Bronchus fibroblast of lung (primary cell): Measurements from ENCODE around the gene IFT25. TPM values are rescaled to one million over a fixed set of nuclear protein-coding genes. Genes with fewer than 3 reads are reported as not detected.

Source experiments
- total RNA-seq: library from RNA; depleted of rRNA; stranded (reverse); fragments of >200 nt; gene quantifications from 2 replicates; pipeline ENCODE4 v1.2.3, GENCODE V29; 2015

Gene IFT25
- total RNA-seq = 33.6 and 34.8 TPM in 2 replicates

DNA sequence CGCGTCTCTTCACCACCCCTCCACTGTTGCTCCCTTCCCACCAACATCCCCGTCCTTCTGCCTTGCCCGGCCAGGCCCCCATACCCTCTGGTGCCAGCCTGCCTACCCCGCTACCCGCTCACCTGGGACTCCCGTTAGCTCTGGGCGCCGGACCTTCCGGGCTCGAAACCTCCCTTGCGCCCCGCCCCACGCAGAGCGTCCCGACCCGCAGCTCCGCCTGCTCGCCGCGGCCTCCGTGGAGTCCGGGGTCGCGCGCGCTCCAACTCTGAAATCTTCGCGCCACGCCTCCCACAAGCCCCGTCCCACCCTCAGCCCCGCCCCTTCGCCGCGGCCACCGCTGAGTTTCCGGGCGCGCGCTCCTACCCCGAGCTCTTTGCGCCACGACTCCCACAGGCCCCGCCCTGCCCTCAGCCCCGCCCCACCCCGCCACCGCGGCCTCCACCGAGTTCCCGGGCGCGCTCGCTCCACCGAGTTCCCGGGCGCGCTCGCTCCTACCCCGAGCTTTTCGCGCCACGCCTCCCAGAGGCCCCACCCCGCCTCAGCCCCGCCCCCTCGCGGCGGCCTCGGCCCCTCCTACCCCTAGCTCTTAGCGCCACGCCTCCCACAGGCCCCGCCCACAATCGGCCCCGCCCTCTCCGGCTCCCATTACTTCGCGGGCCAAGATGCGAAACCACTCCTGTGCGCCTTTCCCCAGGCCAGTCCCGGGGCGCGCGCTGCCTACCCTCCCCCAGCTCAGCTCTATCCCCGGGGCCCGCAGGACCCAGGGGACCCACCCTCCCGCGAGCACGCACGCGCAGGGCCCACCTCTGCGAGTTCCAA, at the start of gene IFT25:
TSS of gene IFT25 (minus strand) at position 267 of the 819 bp plus-strand sequence. CDS start 5,617 bp downstream, outside the sequence.

GRCh38 chr1:53946252-53947171, 1.0 kb upstream of the IFT25 start, which contains the start of gene LRRC42:
LRRC42 (plus strand) TSS chr1:53946350; CDS start chr1:53952000, 5,650 bp downstream.

GRCh38 chr1:53893999-53894636, 51.4 kb downstream of the IFT25 start, which contains the start of gene DIO1:
DIO1 (plus strand) TSS chr1:53894187; CDS start chr1:53894211, 24 bp downstream.

GRCh38 chr1:53889304-53890298, 55.9 kb downstream of the IFT25 start, which contains the start of gene YIPF1:
YIPF1 (minus strand) TSS chr1:53889797; CDS start chr1:53888937, 860 bp downstream.

Other genes with a start within 250 kb of the IFT25 start
- gene GLIS1, start 206.5 kb downstream of the IFT25 start, total RNA-seq = 3.4 and 3.9 TPM in 2 replicates
- gene NDC1, start 107.4 kb downstream of the IFT25 start, total RNA-seq = 32.3 and 35.3 TPM in 2 replicates
- 20.5 and 28.2 TPM in 2 replicates for gene YIPF1, start 55.9 kb downstream of the IFT25 start, total RNA-seq
- gene DIO1, start 51.5 kb downstream of the IFT25 start, total RNA-seq = not detected in 2 replicates
- gene LRRC42, start 651 bp upstream of the IFT25 start, total RNA-seq = 29.4 and 33.6 TPM in 2 replicates
- not detected in 2 replicates for gene LDLRAD1, start 72.5 kb upstream of the IFT25 start, total RNA-seq
- gene TMEM59, start 107.5 kb upstream of the IFT25 start, total RNA-seq = 85.9 and 111 TPM in 2 replicates
- 2.4 and 3.0 TPM in 2 replicates for gene TCEANC2, start 107.9 kb upstream of the IFT25 start, total RNA-seq
- gene CDCP2, start 207.3 kb upstream of the IFT25 start, total RNA-seq = not detected in 2 replicates